Measurements from ENCODE around the gene C14orf180.

C14orf180 gene

DNA sequence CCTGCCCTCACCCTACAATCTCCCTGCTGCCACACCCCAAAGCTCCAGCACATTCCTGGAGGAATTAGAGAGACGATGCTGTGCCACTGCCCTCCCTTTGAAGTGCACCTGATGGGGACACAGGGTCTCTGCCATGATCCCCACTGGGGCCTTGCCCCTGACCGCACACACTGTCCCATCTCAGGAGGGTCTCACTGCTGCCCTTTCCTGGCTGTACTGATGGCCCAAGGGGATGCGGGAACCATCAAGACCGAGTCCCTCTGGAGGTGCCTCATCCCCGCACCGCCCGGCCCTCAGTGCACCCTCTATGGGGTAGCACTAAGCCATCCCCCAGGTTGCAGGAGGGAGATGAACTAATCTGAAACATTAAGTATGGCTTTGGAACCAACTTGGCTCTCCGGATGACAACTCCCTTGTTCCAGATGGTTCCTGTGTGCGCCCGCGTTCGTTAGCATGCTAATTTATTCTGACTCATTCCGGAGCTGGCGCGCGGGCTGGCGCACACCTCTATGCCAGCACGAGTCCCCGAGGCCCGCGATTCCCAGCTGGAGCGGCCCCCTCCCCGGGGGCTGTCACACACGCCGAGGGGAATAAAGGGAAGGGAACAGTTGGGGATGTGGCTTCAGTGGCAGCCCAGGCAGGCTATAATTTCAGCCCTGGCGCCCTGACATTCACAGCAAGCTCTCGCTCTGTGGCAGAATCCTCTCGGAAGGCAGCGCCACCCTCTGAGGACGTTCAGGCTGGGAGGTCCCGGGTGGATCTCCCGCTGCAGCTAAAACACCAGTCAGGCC is 34.2 kb upstream of the C14orf180 start:
- DNase-seq (ENCODE audit: insufficient read length) (no peak), FAIRE-seq (no peak)
- TF ChIP-seq POLR2A (IDR thresholded peaks at IDR 0.05; ENCODE audit: low read depth, low read length) = no peak
- TF ChIP-seq TAF1 (IDR thresholded peaks at IDR 0.05; ENCODE audit: borderline replicate concordance, low read depth, low read length) = no peak
- no peak for TF ChIP-seq POLR2AphosphoS5 (IDR thresholded peaks at IDR 0.05; ENCODE audit: low read depth, low read length)

- TF ChIP-seq POLR2AphosphoS5 (IDR thresholded peaks at IDR 0.05; ENCODE audit: low read depth, low read length) = no peak
- no peak for TF ChIP-seq TAF1 (IDR thresholded peaks at IDR 0.05; ENCODE audit: borderline replicate concordance, low read depth, low read length)
- no peak for TF ChIP-seq POLR2A (IDR thresholded peaks at IDR 0.05; ENCODE audit: low read depth, low read length)
- DNase-seq (ENCODE audit: insufficient read length) = no peak
- no peak for FAIRE-seq
These were observed 33.5 kb upstream of the C14orf180 start for GRCh38 chr14:104545942-104546501.

DNA sequence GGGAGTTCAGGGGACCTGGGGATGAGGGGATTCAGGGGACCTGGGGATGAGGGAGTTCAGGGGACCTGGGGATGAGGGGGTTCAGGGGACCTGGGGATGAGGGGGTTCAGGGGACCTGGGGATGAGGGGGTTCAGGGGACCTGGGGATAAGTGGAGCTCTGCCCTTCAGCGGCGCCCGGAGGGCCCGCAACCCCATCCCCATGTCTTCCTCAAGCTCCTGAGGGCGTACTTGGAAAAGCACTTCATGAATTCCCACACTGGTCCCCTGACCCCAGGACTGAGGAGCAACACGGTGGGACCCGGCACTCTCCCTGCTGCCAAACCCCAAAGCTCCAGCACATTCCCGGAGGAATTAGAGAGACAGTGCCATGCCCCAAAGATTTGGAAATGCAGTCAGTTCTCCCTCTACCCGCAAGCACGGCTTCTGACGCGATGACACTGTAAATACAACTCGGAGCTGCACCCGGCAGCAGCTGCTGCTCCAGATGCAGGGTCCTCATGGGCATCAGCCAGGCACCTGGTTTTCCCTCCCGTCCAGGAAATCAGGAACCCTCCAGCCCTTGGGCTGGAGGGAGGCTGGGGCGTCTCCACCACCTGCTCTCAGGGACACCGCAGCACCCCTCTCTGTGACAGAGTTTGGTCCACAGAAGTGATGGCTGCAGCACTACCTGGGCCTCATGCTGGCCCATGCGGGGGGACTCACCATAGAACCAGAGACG is 32.8 kb upstream of the C14orf180 start:
- no peak for FAIRE-seq
- DNase-seq (ENCODE audit: insufficient read length) = no peak
- TF ChIP-seq POLR2A (IDR thresholded peaks at IDR 0.05; ENCODE audit: low read depth, low read length) (no peak), TAF1 (IDR thresholded peaks at IDR 0.05; ENCODE audit: borderline replicate concordance, low read depth, low read length) (no peak), POLR2AphosphoS5 (IDR thresholded peaks at IDR 0.05; ENCODE audit: low read depth, low read length) (no peak)

GRCh38 chr14:104547310-104547997 is 32.1 kb upstream of the C14orf180 start:
- DNase-seq (ENCODE audit: insufficient read length) (no peak), FAIRE-seq (no peak)
- TF ChIP-seq POLR2A (IDR thresholded peaks at IDR 0.05; ENCODE audit: low read depth, low read length) = no peak
- no peak for TF ChIP-seq TAF1 (IDR thresholded peaks at IDR 0.05; ENCODE audit: borderline replicate concordance, low read depth, low read length)
- no peak for TF ChIP-seq POLR2AphosphoS5 (IDR thresholded peaks at IDR 0.05; ENCODE audit: low read depth, low read length)

DNA sequence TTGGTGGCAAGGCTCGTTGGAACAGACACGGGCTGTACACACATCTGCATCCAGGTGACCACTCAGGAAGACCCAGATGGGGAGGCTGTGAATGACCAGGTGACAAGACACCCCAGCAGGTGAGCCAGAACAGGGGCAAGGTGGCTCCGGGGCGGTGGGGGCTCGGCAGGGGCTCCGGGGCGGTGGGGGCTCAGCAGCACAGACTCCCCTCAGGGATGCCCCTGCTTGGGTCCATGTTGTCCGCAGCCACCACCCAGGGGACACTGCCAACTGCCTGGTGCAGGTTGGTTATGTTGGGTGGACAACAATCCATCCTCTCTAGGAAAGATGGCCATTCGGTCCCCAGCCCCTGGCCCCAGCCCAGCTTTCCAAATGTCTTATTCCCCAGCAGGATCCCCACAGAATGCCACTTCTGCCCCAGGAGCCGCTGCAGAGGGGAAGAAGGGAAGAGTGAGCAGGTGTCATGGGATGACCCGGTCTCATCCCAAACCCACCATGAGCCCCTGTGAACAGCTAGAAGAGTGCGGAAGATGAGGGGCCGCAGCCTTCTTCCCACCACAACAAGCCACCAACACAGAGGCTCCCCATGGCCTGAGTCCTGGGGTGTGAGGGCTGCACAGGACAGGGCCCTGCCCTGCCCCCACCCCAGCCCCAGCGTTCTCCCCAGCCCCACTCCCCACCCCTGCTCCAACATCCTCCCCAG is 31.4 kb upstream of the C14orf180 start:
- DNase-seq (ENCODE audit: insufficient read length) = peak; percentile 11
- FAIRE-seq = no peak
- TF ChIP-seq POLR2AphosphoS5 (IDR thresholded peaks at IDR 0.05; ENCODE audit: low read depth, low read length) = no peak

- FAIRE-seq (no peak), DNase-seq (ENCODE audit: insufficient read length) (no peak)
- no peak for TF ChIP-seq POLR2A (IDR thresholded peaks at IDR 0.05; ENCODE audit: low read depth, low read length)
These were observed 30.6 kb upstream of the C14orf180 start for GRCh38 chr14:104548802-104549535.

- DNase-seq (ENCODE audit: insufficient read length) (no peak), FAIRE-seq (no peak)
- TF ChIP-seq POLR2A (IDR thresholded peaks at IDR 0.05; ENCODE audit: low read depth, low read length) (no peak), POLR2AphosphoS5 (IDR thresholded peaks at IDR 0.05; ENCODE audit: low read depth, low read length) (no peak), TAF1 (IDR thresholded peaks at IDR 0.05; ENCODE audit: borderline replicate concordance, low read depth, low read length) (no peak)
These were observed 29.8 kb upstream of the C14orf180 start for GRCh38 chr14:104549536-104550339.

DNA sequence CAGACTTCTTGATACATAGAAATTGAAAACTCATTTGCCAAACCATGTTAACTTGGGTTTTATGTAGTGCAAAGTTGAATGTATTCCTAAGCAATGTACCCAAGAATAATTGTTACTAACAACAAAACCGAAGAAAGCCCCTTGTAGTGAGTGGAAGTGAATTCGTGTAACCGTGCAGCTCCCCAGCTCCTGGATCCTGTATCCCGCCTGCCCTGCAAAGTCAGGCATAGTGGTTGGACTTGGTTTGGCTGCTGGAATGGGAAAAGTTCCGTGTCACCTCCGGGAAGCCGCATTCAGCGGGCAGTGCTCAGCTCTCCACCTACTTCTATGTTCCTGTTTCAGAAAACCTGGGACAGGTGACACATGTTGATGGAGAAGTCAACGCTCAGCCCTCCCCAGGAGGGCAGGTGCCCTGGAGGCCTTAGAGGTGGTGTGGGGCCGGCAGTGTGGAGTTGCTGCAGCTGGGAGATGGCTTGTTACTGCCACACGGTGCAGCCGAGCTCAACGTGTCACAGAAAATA is 29.2 kb upstream of the C14orf180 start:
- FAIRE-seq (no peak), DNase-seq (ENCODE audit: insufficient read length) (no peak)
- no peak for TF ChIP-seq POLR2A (IDR thresholded peaks at IDR 0.05; ENCODE audit: low read depth, low read length)
- TF ChIP-seq TAF1 (IDR thresholded peaks at IDR 0.05; ENCODE audit: borderline replicate concordance, low read depth, low read length) = no peak
- TF ChIP-seq POLR2AphosphoS5 (IDR thresholded peaks at IDR 0.05; ENCODE audit: low read depth, low read length) = no peak

DNA sequence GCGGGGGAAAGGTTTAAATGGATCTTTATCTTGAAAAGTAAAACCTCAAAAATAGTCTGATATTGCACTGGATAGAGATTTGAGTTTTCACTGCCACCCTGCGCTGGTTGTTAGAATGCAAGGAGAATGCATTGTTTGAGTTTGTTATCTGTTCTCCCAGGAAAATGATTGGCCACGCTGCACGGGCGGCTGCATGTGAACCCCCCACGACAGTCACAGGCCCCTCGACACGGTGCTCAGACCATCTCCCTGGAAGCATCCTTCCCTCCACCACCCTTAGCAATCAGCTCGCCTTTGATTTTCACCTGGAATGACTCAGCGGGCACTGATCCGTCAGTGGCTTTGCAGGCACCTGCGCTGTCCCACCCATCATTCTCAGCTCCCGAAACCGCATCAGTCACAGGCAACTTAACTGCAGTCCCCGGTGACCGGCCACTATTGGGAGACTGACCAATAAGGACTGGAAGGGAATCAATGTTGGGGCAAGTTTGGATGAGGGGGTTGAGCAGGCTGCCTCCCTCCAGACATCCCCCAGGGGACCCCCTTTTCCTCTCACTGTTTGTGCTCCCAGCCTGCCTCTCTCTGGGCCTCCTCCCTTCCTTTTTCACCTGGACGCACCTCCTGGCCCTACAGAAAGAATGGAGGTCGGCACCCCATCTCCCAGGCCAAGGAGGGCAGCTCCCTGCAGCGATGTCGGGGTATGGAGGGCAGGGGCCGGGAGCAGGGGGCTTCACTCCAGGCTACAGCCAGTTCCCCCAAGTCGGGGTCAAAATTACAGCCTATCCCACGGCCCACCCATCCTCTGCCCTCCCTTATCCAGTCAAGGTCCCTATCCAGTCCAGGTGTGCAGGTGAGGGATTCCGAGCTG is 28.5 kb upstream of the C14orf180 start:
- DNase-seq (ENCODE audit: insufficient read length) = peak; percentile 21
- TF ChIP-seq POLR2AphosphoS5 (IDR thresholded peaks at IDR 0.05; ENCODE audit: low read depth, low read length) (no peak), TAF1 (IDR thresholded peaks at IDR 0.05; ENCODE audit: borderline replicate concordance, low read depth, low read length) (no peak), POLR2A (IDR thresholded peaks at IDR 0.05; ENCODE audit: low read depth, low read length) (no peak)
- no peak for FAIRE-seq
